MCF 10A (cell line): ENCODE results near the gene SMYD3. TPM values are rescaled to one million over a fixed set of nuclear protein-coding genes. Genes with fewer than 3 reads are reported as not detected.

ENCODE experiments used
- BruUV-seq: library from RNA; stranded (reverse); fragments of 400-500 nt; replicated peaks from 2 replicates; lab custom pipeline; 2021; lab: Mats Ljungman, UMichigan
- CTCF ChIA-PET: fragments of 300-600 bp; sonication (Branson Sonifier 250); formaldehyde crosslinking; extraction: SDS; loops from one replicate; lab custom pipeline; 2021; ENCODE audit warnings: antibody characterized with exemption, inconsistent platforms; lab: Yijun Ruan, JAX
- POLR2A ChIA-PET: fragments of 300-600, 350-650 bp; sonication (Branson Sonifier 250); formaldehyde crosslinking; extraction: SDS; loops from one replicate; lab custom pipeline; 2020; ENCODE audit warnings: antibody characterized with exemption, inconsistent platforms; lab: Yijun Ruan, JAX
- DNase-seq: peaks from one replicate; pipeline ENCODE4 v3.0.0-alpha.2; 2018; ENCODE audit not compliant: unreplicated experiment
- H3K27ac Mint-ChIP-seq: one replicate; pipeline ENCODE4 v1.8.0; 2022; ENCODE audit warnings: mild to moderate bottlenecking, low read depth, mixed read lengths; ENCODE audit not compliant: unreplicated experiment
- H3K27me3 Mint-ChIP-seq: one replicate; pipeline ENCODE4 v1.8.0; 2022; ENCODE audit warnings: mixed read lengths; ENCODE audit not compliant: insufficient read depth, unreplicated experiment
- H3K36me3 Mint-ChIP-seq: one replicate; pipeline ENCODE4 v1.8.0; 2022; ENCODE audit warnings: mild to moderate bottlenecking, moderate library complexity, mixed read lengths; ENCODE audit not compliant: insufficient read depth, unreplicated experiment
- H3K4me1 Mint-ChIP-seq: one replicate; pipeline ENCODE4 v1.8.0; 2022; ENCODE audit warnings: mixed read lengths; ENCODE audit not compliant: insufficient read depth, unreplicated experiment
- H3K4me3 Mint-ChIP-seq: one replicate; pipeline ENCODE4 v1.8.0; 2022; ENCODE audit warnings: mild to moderate bottlenecking, moderate library complexity, mixed read lengths; ENCODE audit not compliant: unreplicated experiment
- H3K9me3 Mint-ChIP-seq: one replicate; pipeline ENCODE4 v1.8.0; 2022; ENCODE audit warnings: mixed read lengths; ENCODE audit not compliant: unreplicated experiment
- CTCF ChIP-seq: fragments of 200-600 bp; IDR thresholded peaks from one replicate; pipeline ENCODE4 v1.8.0; 2022; ENCODE audit warnings: antibody characterized with exemption, mild to moderate bottlenecking; ENCODE audit not compliant: unreplicated experiment
- intact Hi-C: fragments of 100-400 bp; cut with micrococcal nuclease; formaldehyde crosslinking; loops from 2 replicates; pipeline ENCODE4 v1.14.1; 2022
- total RNA-seq: library from RNA; stranded (reverse); gene quantifications from 2 replicates; pipeline ENCODE4 v1.2.3, GENCODE V29; 2022

The SMYD3 gene
- total RNA-seq, 1 experiment from 2014 or later = 26.9 TPM

GRCh38 chr1:246497331-246497915 lies 9.7 kb downstream of the SMYD3 start:
- intact Hi-C loops = loop anchor here (1.0 to 5.0 kb wide), 7 partner anchors 31 to 990 kb away; partner anchors contain the start of genes CNST and TFB2M
- peaks cover 7% of the 10 kb centered on the region for H3K4me1 Mint-ChIP-seq

GRCh38 chr1:246492611-246493245 lies 14.4 kb downstream of the SMYD3 start:
- ChIA-PET CTCF (interaction anchor here (0.5 to 8.6 kb wide), 71 partner anchors 10 to 1691 kb away, joined by 3 to 116 read pairs (median 4); partner anchors contain the start of genes KIF26B and SMYD3), POLR2A (interaction anchor here (0.6 to 1.5 kb wide), 6 partner anchors 9 to 74 kb away, joined by 3 to 5 read pairs (median 4); partner anchors contain the start of genes CNST, SMYD3 and TFB2M)
- intact Hi-C loops = loop anchor here (1.0 to 5.0 kb wide), 5 partner anchors 210 to 1414 kb away; no protein-coding TSS in a partner anchor
- BruUV-seq = no TSS peak
- Mint-ChIP-seq H3K9me3 (no peaks in the 10 kb centered on the region), H3K4me1 (peaks cover 4% of the 10 kb centered on the region), H3K36me3 (peaks cover 8% of the 10 kb centered on the region), H3K4me3 (no peak overlapping the region), H3K27ac (no peak overlapping the region), H3K27me3 (no peaks in the 10 kb centered on the region)
- DNase-seq = peak; percentile 86
- TF ChIP-seq CTCF = peak; percentile 94

More at GRCh38 chr1:246497331-246497915, 9.7 kb downstream of the SMYD3 start:
- no TSS peak for BruUV-seq
- Mint-ChIP-seq H3K36me3 (peaks cover under 1% of the 10 kb centered on the region), H3K9me3 (no peaks in the 10 kb centered on the region), H3K4me3 (no peak overlapping the region), H3K27me3 (no peaks in the 10 kb centered on the region), H3K27ac (no peak overlapping the region)
- ChIA-PET POLR2A (interaction anchor here (1.0 to 1.8 kb wide), 3 partner anchors 9 to 68 kb away, joined by 3 to 8 read pairs (median 4); partner anchors contain the start of genes CNST, SMYD3 and TFB2M), CTCF (interaction anchor here (0.6 to 8.6 kb wide), 57 partner anchors 8 to 1801 kb away, joined by 3 to 116 read pairs (median 4); partner anchors contain the start of gene SMYD3)
- peak; percentile 86 for TF ChIP-seq CTCF
- peak; percentile 91 for DNase-seq

- DNase-seq = no peak
- no peak for TF ChIP-seq CTCF
Measured at GRCh38 chr1:246491551-246492053, 15.5 kb downstream of the SMYD3 start.

More at GRCh38 chr1:246491551-246492053, 15.5 kb downstream of the SMYD3 start:
- Mint-ChIP-seq H3K27ac (no peak overlapping the region), H3K36me3 (peaks cover 8% of the 10 kb centered on the region), H3K4me3 (no peak overlapping the region), H3K27me3 (no peaks in the 10 kb centered on the region), H3K9me3 (no peaks in the 10 kb centered on the region), H3K4me1 (no peaks in the 10 kb centered on the region)
- no TSS peak for BruUV-seq
- ChIA-PET CTCF (interaction anchor here (0.6 to 8.6 kb wide), 41 partner anchors 8 to 1709 kb away, joined by 3 to 116 read pairs (median 4); partner anchors contain the start of genes KIF26B and SMYD3), POLR2A (interaction anchor here (1.1 to 1.5 kb wide), 2 partner anchors 8 to 14 kb away, joined by 4 to 5 read pairs; no protein-coding TSS in a partner anchor)
- intact Hi-C loops = loop anchor here (1.0 to 5.0 kb wide), 5 partner anchors 209 to 1413 kb away; no protein-coding TSS in a partner anchor
